ENCODE results near the gene DIPK2A.

Gene DIPK2A

GRCh38 chr3:143972155-143972504 lies 507 bp downstream of the DIPK2A start:
- Histone ChIP-seq H3K36me3 (ENCODE audit: control insufficient read depth in 2 of 2, insufficient read depth in 1 of 2, low read length in 2 of 2) (no peaks in the 10 kb centered on the region), H3K9me3 (ENCODE audit: control insufficient read depth, insufficient read depth, low read depth, low read length) (no peaks in the 10 kb centered on the region), H3K27ac (ENCODE audit: extremely low read depth, low read depth, low read length) (peak overlapping the region; percentile 95), H3K4me3 (ENCODE audit: low read depth, low read length) (peak overlapping the region; percentile 97), H3K4me1 (ENCODE audit: control insufficient read depth, insufficient read depth, low read length) (peaks cover under 1% of the 10 kb centered on the region)
- POLR2A ChIA-PET: interaction anchor here (0.7 to 1.8 kb wide), 12 partner anchors 8 to 436 kb away, joined by 3 to 8 read pairs (median 4); no protein-coding TSS in a partner anchor
- CTCF ChIA-PET: interaction anchor here (0.6 to 0.9 kb wide), 4 partner anchors 15 to 271 kb away, joined by 3 to 5 read pairs (median 3); no protein-coding TSS in a partner anchor
- TF ChIP-seq ZNF341 (tag by site-specific recombination; IDR thresholded peaks at IDR 0.05; ENCODE audit: low read depth) (no peak), ZBTB8A (tag by site-specific recombination; IDR thresholded peaks at IDR 0.05) (peak; percentile 78), ZFHX2 (tag by site-specific recombination; conservative IDR thresholded peaks at IDR 0.05) (peak; percentile 10; the same call in 1 of the 2 replicates), EGR2 (tag by site-specific recombination; IDR thresholded peaks at IDR 0.05; ENCODE audit: low read depth) (0 out of 2 replicates have a peak, but pooled peaks have one; percentile 19), ZNF596 (tag by site-specific recombination; IDR thresholded peaks at IDR 0.05) (peak; percentile 34; the same call in 1 of the 2 replicates), ZNF423 (tag by site-specific recombination; IDR thresholded peaks at IDR 0.05) (peak; percentile 28; the same call in 1 of the 2 replicates), GLIS2 (tag by site-specific recombination; IDR thresholded peaks at IDR 0.05) (no peak; the same call in 1 of the 2 replicates), REST (tag by site-specific recombination; IDR thresholded peaks at IDR 0.05) (peak; percentile 46), ZIC2 (tag by site-specific recombination; IDR thresholded peaks at IDR 0.05) (peak; percentile 44; the same call in 1 of the 2 replicates), ZNF513 (tag by site-specific recombination; IDR thresholded peaks at IDR 0.05) (peak; percentile 56), KLF8 (tag by site-specific recombination; IDR thresholded peaks at IDR 0.05) (peak; percentile 50; the same call in 1 of the 2 replicates), REPIN1 (tag by site-specific recombination; IDR thresholded peaks at IDR 0.05; ENCODE audit: low read depth) (no peak)

- Histone ChIP-seq H3K36me3 (ENCODE audit: control insufficient read depth in 2 of 2, insufficient read depth in 1 of 2, low read length in 2 of 2) (no peaks in the 10 kb centered on the region), H3K27ac (ENCODE audit: extremely low read depth, low read depth, low read length) (peak overlapping the region; percentile 95), H3K4me3 (ENCODE audit: low read depth, low read length) (peak overlapping the region; percentile 97), H3K9me3 (ENCODE audit: control insufficient read depth, insufficient read depth, low read depth, low read length) (no peaks in the 10 kb centered on the region), H3K4me1 (ENCODE audit: control insufficient read depth, insufficient read depth, low read length) (peaks cover 4% of the 10 kb centered on the region)
- ChIA-PET POLR2A (interaction anchor here (0.9 to 1.8 kb wide), 5 partner anchors 8 to 371 kb away, joined by 3 to 8 read pairs (median 3); no protein-coding TSS in a partner anchor), CTCF (interaction anchor here (0.7 to 0.9 kb wide), 3 partner anchors 15 to 265 kb away, joined by 3 to 5 read pairs (median 3); no protein-coding TSS in a partner anchor)
- TF ChIP-seq HOXC10 (CRISPR knock-in tag; IDR thresholded peaks at IDR 0.05): 0 out of 2 replicates have a peak, but pooled peaks have one; percentile 23
- TF ChIP-seq ZSCAN30 (tag by site-specific recombination; IDR thresholded peaks at IDR 0.05): no peak
- TF ChIP-seq, protein P1, sequence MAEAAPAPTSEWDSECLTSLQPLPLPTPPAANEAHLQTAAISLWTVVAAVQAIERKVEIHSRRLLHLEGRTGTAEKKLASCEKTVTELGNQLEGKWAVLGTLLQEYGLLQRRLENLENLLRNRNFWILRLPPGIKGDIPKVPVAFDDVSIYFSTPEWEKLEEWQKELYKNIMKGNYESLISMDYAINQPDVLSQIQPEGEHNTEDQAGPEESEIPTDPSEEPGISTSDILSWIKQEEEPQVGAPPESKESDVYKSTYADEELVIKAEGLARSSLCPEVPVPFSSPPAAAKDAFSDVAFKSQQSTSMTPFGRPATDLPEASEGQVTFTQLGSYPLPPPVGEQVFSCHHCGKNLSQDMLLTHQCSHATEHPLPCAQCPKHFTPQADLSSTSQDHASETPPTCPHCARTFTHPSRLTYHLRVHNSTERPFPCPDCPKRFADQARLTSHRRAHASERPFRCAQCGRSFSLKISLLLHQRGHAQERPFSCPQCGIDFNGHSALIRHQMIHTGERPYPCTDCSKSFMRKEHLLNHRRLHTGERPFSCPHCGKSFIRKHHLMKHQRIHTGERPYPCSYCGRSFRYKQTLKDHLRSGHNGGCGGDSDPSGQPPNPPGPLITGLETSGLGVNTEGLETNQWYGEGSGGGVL (tag by site-specific recombination; IDR thresholded peaks at IDR 0.05): no peak
- TF ChIP-seq, protein P2, sequence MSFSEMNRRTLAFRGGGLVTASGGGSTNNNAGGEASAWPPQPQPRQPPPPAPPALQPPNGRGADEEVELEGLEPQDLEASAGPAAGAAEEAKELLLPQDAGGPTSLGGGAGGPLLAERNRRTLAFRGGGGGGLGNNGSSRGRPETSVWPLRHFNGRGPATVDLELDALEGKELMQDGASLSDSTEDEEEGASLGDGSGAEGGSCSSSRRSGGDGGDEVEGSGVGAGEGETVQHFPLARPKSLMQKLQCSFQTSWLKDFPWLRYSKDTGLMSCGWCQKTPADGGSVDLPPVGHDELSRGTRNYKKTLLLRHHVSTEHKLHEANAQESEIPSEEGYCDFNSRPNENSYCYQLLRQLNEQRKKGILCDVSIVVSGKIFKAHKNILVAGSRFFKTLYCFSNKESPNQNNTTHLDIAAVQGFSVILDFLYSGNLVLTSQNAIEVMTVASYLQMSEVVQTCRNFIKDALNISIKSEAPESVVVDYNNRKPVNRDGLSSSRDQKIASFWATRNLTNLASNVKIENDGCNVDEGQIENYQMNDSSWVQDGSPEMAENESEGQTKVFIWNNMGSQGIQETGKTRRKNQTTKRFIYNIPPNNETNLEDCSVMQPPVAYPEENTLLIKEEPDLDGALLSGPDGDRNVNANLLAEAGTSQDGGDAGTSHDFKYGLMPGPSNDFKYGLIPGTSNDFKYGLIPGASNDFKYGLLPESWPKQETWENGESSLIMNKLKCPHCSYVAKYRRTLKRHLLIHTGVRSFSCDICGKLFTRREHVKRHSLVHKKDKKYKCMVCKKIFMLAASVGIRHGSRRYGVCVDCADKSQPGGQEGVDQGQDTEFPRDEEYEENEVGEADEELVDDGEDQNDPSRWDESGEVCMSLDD (tag by site-specific recombination; IDR thresholded peaks at IDR 0.05): 0 out of 2 replicates have a peak, but pooled peaks have one; percentile 19
- TF ChIP-seq ZNF558 (tag by site-specific recombination; IDR thresholded peaks at IDR 0.05): no peak
- TF ChIP-seq BCL11A (tag by site-specific recombination; IDR thresholded peaks at IDR 0.05; ENCODE audit: low read depth): no peak
- 0 out of 2 replicates have a peak, but pooled peaks have one; percentile 37 for TF ChIP-seq CTCF (tag by site-specific recombination; IDR thresholded peaks at IDR 0.05)
- no peak for TF ChIP-seq ZNF514 (tag by site-specific recombination; IDR thresholded peaks at IDR 0.05)
These were observed 1.1 kb downstream of the DIPK2A start for GRCh38 chr3:143972505-143973258.
